Kasumi-1 (cell line): ENCODE results near the gene RSPO4.

Experiments used
- DNase-seq, 2 experiments: peaks; one replicate each; lab custom pipeline; 2025; lab: John Stamatoyannopoulos, UW

RSPO4 gene

GRCh38 chr20:910132-910869 is 91.8 kb downstream of the RSPO4 start:
- DNase-seq: no peak

- no peak for DNase-seq
Measured at GRCh38 chr20:909641-910040, 92.5 kb downstream of the RSPO4 start.
